Measurements from ENCODE around the gene CDK6. TPM values are rescaled to one million over a fixed set of nuclear protein-coding genes. Genes with fewer than 3 reads are reported as not detected.

CDK6 gene
- total and polyA plus RNA-seq, 4 donors = 1.6 to 66.4 (median 12.1) TPM

GRCh38 chr7:92732316-92733036 lies 103.9 kb downstream of the CDK6 start:
- Histone ChIP-seq H3K27ac (ENCODE audit: low read depth in 1 of 2, low read length in 1 of 2) (peak overlapping the region in 1 of 2 donors; percentile 44), H3K4me1 (ENCODE audit: control insufficient read depth in 5 of 5, insufficient read depth in 5 of 5, low read length in 5 of 5) (peaks cover 0 to 12% (median 0%) of the 10 kb centered on the region in 5 donors), H3K4me3 (no peak overlapping the region), H3K9ac (ENCODE audit: insufficient read depth in 1 of 2, low read length in 2 of 2) (no peak overlapping the region), H3K9me3 (ENCODE audit: control insufficient read depth in 4 of 4, insufficient read depth in 3 of 4, low read length in 3 of 4) (no peaks in the 10 kb centered on the region), H3K27me3 (ENCODE audit: control insufficient read depth in 3 of 3, insufficient read depth in 3 of 3, low read length in 2 of 3) (no peaks in the 10 kb centered on the region), H3K36me3 (ENCODE audit: control insufficient read depth in 4 of 4, insufficient read depth in 4 of 4, low read length in 4 of 4) (peaks cover 0 to 8% (median 3%) of the 10 kb centered on the region in 4 donors)
- WGBS, 2 donors = 30 to 51% methylated on average over 4 of the region's 4 CpGs
- ATAC-seq (ENCODE audit: insufficient read depth, low FRiP score) (no peak), DNase-seq (no peak)
- TF ChIP-seq CTCF (IDR thresholded peaks at IDR 0.05; ENCODE audit: control extremely low read depth, extremely low read depth) = no peak

- Histone ChIP-seq H3K4me1 (ENCODE audit: control insufficient read depth in 5 of 5, insufficient read depth in 5 of 5, low read length in 5 of 5) (peaks cover 0 to 12% (median 0%) of the 10 kb centered on the region in 5 donors), H3K27me3 (ENCODE audit: control insufficient read depth in 3 of 3, insufficient read depth in 3 of 3, low read length in 2 of 3) (no peaks in the 10 kb centered on the region), H3K9ac (ENCODE audit: insufficient read depth in 1 of 2, low read length in 2 of 2) (no peak overlapping the region), H3K4me3 (no peak overlapping the region), H3K9me3 (ENCODE audit: control insufficient read depth in 4 of 4, insufficient read depth in 3 of 4, low read length in 3 of 4) (no peaks in the 10 kb centered on the region), H3K27ac (ENCODE audit: low read depth in 1 of 2, low read length in 1 of 2) (no peak overlapping the region), H3K36me3 (ENCODE audit: control insufficient read depth in 4 of 4, insufficient read depth in 4 of 4, low read length in 4 of 4) (peaks cover 0 to 6% (median 3%) of the 10 kb centered on the region in 4 donors)
- DNase-seq = peak in 2 of 3 donors; percentile 36 to 46
- WGBS, 2 donors = 78 to 92% methylated on average over 2 of the region's 2 CpGs
- no peak for ATAC-seq (ENCODE audit: insufficient read depth, low FRiP score)
- no peak for TF ChIP-seq CTCF (IDR thresholded peaks at IDR 0.05; ENCODE audit: control extremely low read depth, extremely low read depth)
These were observed 104.9 kb downstream of the CDK6 start for GRCh38 chr7:92731335-92732063.

- ATAC-seq (ENCODE audit: insufficient read depth, low FRiP score) (no peak), DNase-seq (no peak)
- Histone ChIP-seq H3K4me1 (ENCODE audit: control insufficient read depth in 5 of 5, insufficient read depth in 5 of 5, low read length in 5 of 5) (peaks cover 0 to 12% (median 0%) of the 10 kb centered on the region in 5 donors), H3K4me3 (no peak overlapping the region), H3K9ac (ENCODE audit: insufficient read depth in 1 of 2, low read length in 2 of 2) (no peak overlapping the region), H3K36me3 (ENCODE audit: control insufficient read depth in 4 of 4, insufficient read depth in 4 of 4, low read length in 4 of 4) (peaks cover 0 to 5% (median 1%) of the 10 kb centered on the region in 4 donors), H3K27ac (ENCODE audit: low read depth in 1 of 2, low read length in 1 of 2) (no peak overlapping the region), H3K9me3 (ENCODE audit: control insufficient read depth in 4 of 4, insufficient read depth in 3 of 4, low read length in 3 of 4) (no peaks in the 10 kb centered on the region), H3K27me3 (ENCODE audit: control insufficient read depth in 3 of 3, insufficient read depth in 3 of 3, low read length in 2 of 3) (no peaks in the 10 kb centered on the region)
- TF ChIP-seq CTCF (IDR thresholded peaks at IDR 0.05; ENCODE audit: control extremely low read depth, extremely low read depth) = no peak
- WGBS, 2 donors = 92 to 96% methylated on average over 3 of the region's 3 CpGs
These were observed 105.6 kb downstream of the CDK6 start for GRCh38 chr7:92730808-92731207.

Measured in lung (tissue), 12 donors.